Measurements from ENCODE around the gene GUCY2D.

GUCY2D gene

GRCh38 chr17:8068736-8069586, 66.5 kb downstream of the GUCY2D start:
- no peak for DNase-seq

- DNase-seq, result no peak
Observed at GRCh38 chr17:8069587-8069860, 67.1 kb downstream of the GUCY2D start.

Measured in right hindlimb (tissue), 1 donor.